ENCODE results near the gene UBR7. TPM values are rescaled to one million over a fixed set of nuclear protein-coding genes. Genes with fewer than 3 reads are reported as not detected.
"Not testable (repeated sequence)": the region's sequence is repeated elsewhere in the genome, so short reads cannot be mapped to it uniquely, and the experiment has no call there.

The UBR7 gene, protein sequence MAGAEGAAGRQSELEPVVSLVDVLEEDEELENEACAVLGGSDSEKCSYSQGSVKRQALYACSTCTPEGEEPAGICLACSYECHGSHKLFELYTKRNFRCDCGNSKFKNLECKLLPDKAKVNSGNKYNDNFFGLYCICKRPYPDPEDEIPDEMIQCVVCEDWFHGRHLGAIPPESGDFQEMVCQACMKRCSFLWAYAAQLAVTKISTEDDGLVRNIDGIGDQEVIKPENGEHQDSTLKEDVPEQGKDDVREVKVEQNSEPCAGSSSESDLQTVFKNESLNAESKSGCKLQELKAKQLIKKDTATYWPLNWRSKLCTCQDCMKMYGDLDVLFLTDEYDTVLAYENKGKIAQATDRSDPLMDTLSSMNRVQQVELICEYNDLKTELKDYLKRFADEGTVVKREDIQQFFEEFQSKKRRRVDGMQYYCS
- 45.1 and 76.5 TPM in 2 replicates for total RNA-seq (2014; rRNA removed; shearing (Covaris generic))
- total RNA-seq (2022) = 38.1 and 38.5 TPM in 2 replicates
- Bru-seq, nascent RNA = percentile 75 among the genes with signal in this experiment
- BruChase-seq, experiment 1, labeled RNA remaining after a 6-hour chase = percentile 74 among the genes with signal in this experiment
- percentile 90 among the genes with signal in this experiment for BruChase-seq, experiment 2, labeled RNA remaining after a 2-hour chase
- long read RNA-seq, transcript UBR7-201 (11 exons, 3,694 nt) = major isoform, 98 of 145 reads
- long read RNA-seq, partial matches to known transcripts = 2 of 145 reads
- long read RNA-seq, other reads (novel, unspliced or antisense) = 41 of 145 reads

DNA sequence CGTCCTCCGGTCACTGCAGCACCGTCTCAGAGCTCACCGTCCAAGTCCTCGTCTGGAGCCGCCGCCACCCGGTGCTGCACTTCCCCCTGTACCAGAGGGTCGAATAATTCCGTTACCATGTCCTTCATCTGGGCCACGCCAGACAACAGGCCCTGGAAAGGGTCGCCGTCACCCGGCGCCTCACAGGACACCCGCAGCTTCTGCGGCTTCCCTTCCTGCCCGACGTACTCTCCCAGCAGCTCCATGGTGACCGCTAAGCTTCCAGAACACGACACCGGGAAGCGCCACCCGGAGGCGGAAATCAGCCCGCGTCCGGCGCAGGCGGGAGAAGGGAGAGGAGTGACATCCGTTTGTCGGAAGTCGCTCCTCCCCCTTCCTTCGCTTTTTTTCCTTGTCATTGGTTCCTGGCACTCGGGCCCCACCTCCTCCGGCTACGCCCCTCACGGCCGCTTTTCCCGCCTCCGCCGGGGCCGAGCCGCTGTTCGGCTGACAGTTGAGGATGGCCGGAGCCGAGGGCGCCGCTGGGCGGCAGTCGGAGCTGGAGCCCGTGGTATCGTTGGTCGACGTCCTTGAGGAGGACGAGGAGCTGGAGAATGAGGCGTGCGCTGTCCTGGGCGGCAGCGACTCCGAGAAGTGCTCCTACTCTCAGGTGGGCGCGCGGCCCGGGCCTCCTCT lies at the start of gene UBR7, which contains the start of gene GON7:
TSS of gene UBR7 (plus strand) at position 464 of the 675 bp plus-strand sequence. CDS start at position 500, 36 bp downstream.
TSS of gene GON7 (minus strand) at position 273 of the 675 bp plus-strand sequence. CDS start at position 245, 28 bp downstream.
- ChIA-PET POLR2A (interaction anchor here (0.7 to 3.6 kb wide), 6 partner anchors 11 to 28 kb away, joined by 3 to 17 read pairs (median 8); partner anchors contain the start of genes LYSET and MOAP1), CTCF (ENCODE audit: unreplicated experiment) (interaction anchor here (0.6 to 1.7 kb wide), 4 partner anchors 22 to 557 kb away, joined by 3 to 5 read pairs (median 3); no protein-coding TSS in a partner anchor)
- H3K4me1 ChIP-seq (ENCODE audit: insufficient read depth, low read length, poor library complexity, severe bottlenecking) = peaks cover 66% of the 10 kb centered on the region
- intact Hi-C loops (cut with micrococcal nuclease; ENCODE audit: unreplicated experiment) = loop anchor here (1.0 to 10.0 kb wide), 4 partner anchors 22 to 758 kb away; partner anchors contain the start of genes BTBD7, ITPK1 and LYSET
- peaks cover 25% of the 10 kb centered on the region for H4K20me1 ChIP-seq (ENCODE audit: insufficient read depth, low read length)
- H3K79me2 ChIP-seq (ENCODE audit: insufficient read depth, low read depth, low read length) = peaks cover 87% of the 10 kb centered on the region
- BruUV-seq (replicated peaks) = no TSS peak
- H3K27ac ChIP-seq (ENCODE audit: low read depth, low read length, poor library complexity, severe bottlenecking) = peak within 1 kb of the TSS; percentile 66
- TF ChIP-seq, protein P1, sequence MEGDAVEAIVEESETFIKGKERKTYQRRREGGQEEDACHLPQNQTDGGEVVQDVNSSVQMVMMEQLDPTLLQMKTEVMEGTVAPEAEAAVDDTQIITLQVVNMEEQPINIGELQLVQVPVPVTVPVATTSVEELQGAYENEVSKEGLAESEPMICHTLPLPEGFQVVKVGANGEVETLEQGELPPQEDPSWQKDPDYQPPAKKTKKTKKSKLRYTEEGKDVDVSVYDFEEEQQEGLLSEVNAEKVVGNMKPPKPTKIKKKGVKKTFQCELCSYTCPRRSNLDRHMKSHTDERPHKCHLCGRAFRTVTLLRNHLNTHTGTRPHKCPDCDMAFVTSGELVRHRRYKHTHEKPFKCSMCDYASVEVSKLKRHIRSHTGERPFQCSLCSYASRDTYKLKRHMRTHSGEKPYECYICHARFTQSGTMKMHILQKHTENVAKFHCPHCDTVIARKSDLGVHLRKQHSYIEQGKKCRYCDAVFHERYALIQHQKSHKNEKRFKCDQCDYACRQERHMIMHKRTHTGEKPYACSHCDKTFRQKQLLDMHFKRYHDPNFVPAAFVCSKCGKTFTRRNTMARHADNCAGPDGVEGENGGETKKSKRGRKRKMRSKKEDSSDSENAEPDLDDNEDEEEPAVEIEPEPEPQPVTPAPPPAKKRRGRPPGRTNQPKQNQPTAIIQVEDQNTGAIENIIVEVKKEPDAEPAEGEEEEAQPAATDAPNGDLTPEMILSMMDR (conservative IDR thresholded peaks at IDR 0.05; ENCODE audit: low read length) = no peak
- H3K9me2 ChIP-seq (ENCODE audit: insufficient read depth, low read length) = no peaks in the 10 kb centered on the region
- H3K9me3 ChIP-seq (ENCODE audit: low read length) = no peaks in the 10 kb centered on the region
- peak within 1 kb of the TSS; percentile 90 for H3K4me2 ChIP-seq (ENCODE audit: low read length)
- peak within 1 kb of the TSS; percentile 84 for H3K4me3 ChIP-seq (ENCODE audit: low read depth, low read length, poor library complexity, severe bottlenecking)
- peak within 1 kb of the TSS; percentile 54 for H2AFZ ChIP-seq (ENCODE audit: low read length)
- DNase-seq (ENCODE audit: low spot score) = peak; percentile 94
- H3K36me3 ChIP-seq (ENCODE audit: insufficient read depth, low read length) = peaks cover 47% of the 10 kb centered on the region

DNA sequence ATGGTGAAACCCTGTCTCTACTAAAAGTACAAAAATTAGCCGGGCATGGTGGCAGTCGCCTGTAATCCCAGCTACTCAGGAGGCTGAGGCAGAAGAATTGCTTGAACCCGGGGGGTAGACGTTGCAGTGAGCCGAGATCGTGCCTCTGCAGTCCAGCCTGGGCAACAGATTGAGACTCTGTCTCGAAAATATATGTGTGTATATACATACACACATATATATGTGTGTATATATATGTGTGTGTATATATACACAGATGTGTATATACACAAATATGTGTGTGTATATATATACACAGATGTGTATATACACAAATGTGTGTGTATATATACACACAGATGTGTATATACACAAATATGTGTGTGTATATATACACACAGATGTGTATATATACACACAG lies 48.7 kb upstream of the UBR7 start:
- POLR2A ChIA-PET; BruUV-seq (replicated peaks); H3K4me3 ChIP-seq (ENCODE audit: low read depth, low read length, poor library complexity, severe bottlenecking); DNase-seq (ENCODE audit: low spot score); H3K9me2 ChIP-seq (ENCODE audit: insufficient read depth, low read length); intact Hi-C loops (cut with micrococcal nuclease; ENCODE audit: unreplicated experiment); H3K4me1 ChIP-seq (ENCODE audit: insufficient read depth, low read length, poor library complexity, severe bottlenecking); H3K36me3 ChIP-seq (ENCODE audit: insufficient read depth, low read length); H3K9me3 ChIP-seq (ENCODE audit: low read length); H3K27ac ChIP-seq (ENCODE audit: low read depth, low read length, poor library complexity, severe bottlenecking); H3K4me2 ChIP-seq (ENCODE audit: low read length); H4K20me1 ChIP-seq (ENCODE audit: insufficient read depth, low read length); H2AFZ ChIP-seq (ENCODE audit: low read length); H3K79me2 ChIP-seq (ENCODE audit: insufficient read depth, low read depth, low read length); CTCF ChIA-PET (ENCODE audit: unreplicated experiment): not testable (repeated sequence)

DNA sequence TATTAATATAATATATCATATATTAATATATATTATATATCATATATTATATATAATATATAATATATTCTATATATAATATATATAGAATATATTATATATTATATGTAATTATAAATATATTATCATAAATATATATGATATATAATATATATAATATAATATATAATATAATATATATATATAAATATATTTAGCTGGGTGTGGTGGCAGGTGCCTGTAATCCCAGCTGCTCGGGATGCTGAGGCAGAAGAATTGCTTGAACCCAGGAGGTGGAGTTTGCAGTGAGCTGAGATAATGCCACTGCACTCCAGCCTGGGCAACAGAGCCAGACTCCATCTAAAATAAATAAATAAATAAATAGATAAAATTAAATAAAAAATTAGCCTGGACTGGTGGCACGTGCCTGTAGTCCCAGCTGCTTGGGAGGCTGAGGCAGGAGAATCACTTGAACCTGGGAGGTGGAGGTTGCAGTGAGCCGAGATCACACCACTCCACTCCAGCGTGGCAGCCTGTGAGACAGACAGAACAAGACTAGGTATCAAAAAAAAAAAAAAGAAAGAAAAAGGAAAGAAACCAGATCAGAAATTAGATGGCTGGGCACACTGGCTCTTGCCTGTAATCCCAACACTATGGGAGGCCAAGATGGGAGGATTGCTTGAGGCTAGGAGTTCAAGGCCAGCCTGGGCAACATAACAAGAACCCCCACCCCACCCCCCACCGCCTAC lies 47.3 kb upstream of the UBR7 start:
- H3K4me2 ChIP-seq (ENCODE audit: low read length); H4K20me1 ChIP-seq (ENCODE audit: insufficient read depth, low read length); H2AFZ ChIP-seq (ENCODE audit: low read length); H3K79me2 ChIP-seq (ENCODE audit: insufficient read depth, low read depth, low read length); BruUV-seq (replicated peaks); DNase-seq (ENCODE audit: low spot score); H3K4me3 ChIP-seq (ENCODE audit: low read depth, low read length, poor library complexity, severe bottlenecking); H3K36me3 ChIP-seq (ENCODE audit: insufficient read depth, low read length); H3K27ac ChIP-seq (ENCODE audit: low read depth, low read length, poor library complexity, severe bottlenecking); H3K9me2 ChIP-seq (ENCODE audit: insufficient read depth, low read length); H3K9me3 ChIP-seq (ENCODE audit: low read length); intact Hi-C loops (cut with micrococcal nuclease; ENCODE audit: unreplicated experiment); H3K4me1 ChIP-seq (ENCODE audit: insufficient read depth, low read length, poor library complexity, severe bottlenecking); CTCF ChIA-PET (ENCODE audit: unreplicated experiment): not testable (repeated sequence)
- POLR2A ChIA-PET = interaction anchor here (0.6 kb wide), 2 partner anchors 45 to 79 kb away, joined by 3 to 5 read pairs; no protein-coding TSS in a partner anchor
